Ishikawa (cell line): Measurements from ENCODE around the gene SFT2D1.

Experiments
- CEBPB ChIP-seq: IDR thresholded peaks from 2 replicates; pipeline ENCODE4 v1.6.1; 2012
- CREB1 ChIP-seq: IDR thresholded peaks from 2 replicates; pipeline ENCODE4 v1.6.1; 2012; ENCODE audit warnings: low read depth
- EGR1 ChIP-seq: IDR thresholded peaks from 2 replicates; pipeline ENCODE4 v1.6.1; 2012
- EP300 ChIP-seq: IDR thresholded peaks from 2 replicates; pipeline ENCODE4 v1.6.1; 2012; ENCODE audit warnings: borderline replicate concordance
- MAX ChIP-seq: IDR thresholded peaks from 2 replicates; pipeline ENCODE4 v1.6.1; 2012
- NFIC ChIP-seq: IDR thresholded peaks from 2 replicates; pipeline ENCODE4 v1.6.1; 2012
- RAD21 ChIP-seq: IDR thresholded peaks from 2 replicates; pipeline ENCODE4 v1.6.1; 2012; ENCODE audit warnings: low read depth
- REST ChIP-seq: IDR thresholded peaks from 2 replicates; pipeline ENCODE4 v1.6.1; 2012; ENCODE audit warnings: low read depth, mild to moderate bottlenecking
- TCF12 ChIP-seq: IDR thresholded peaks from 2 replicates; pipeline ENCODE4 v1.6.1; 2012; ENCODE audit warnings: low read depth
- TEAD4 ChIP-seq: IDR thresholded peaks from 2 replicates; pipeline ENCODE4 v1.6.1; 2012
- USF1 ChIP-seq: IDR thresholded peaks from 2 replicates; pipeline ENCODE4 v1.6.1; 2012
- YY1 ChIP-seq: IDR thresholded peaks from 2 replicates; pipeline ENCODE4 v1.6.1; 2012; ENCODE audit warnings: low read depth

GRCh38 chr6:166366921-166367320 lies 24.6 kb upstream of the SFT2D1 start:
- TF ChIP-seq EP300, result no peak
- TF ChIP-seq NFIC, result no peak
- TF ChIP-seq MAX, result no peak
- TF ChIP-seq CREB1, result no peak
- no peak for TF ChIP-seq TCF12
- no peak for TF ChIP-seq YY1
- no peak for TF ChIP-seq USF1
- TF ChIP-seq TEAD4, result no peak
- no peak for TF ChIP-seq CEBPB
- no peak for TF ChIP-seq REST
- no peak for TF ChIP-seq RAD21
- no peak for TF ChIP-seq EGR1
